DMS79 treated with DMSO at 0.1 percent for 48 hours (cell line): ENCODE results near the gene IL10RA.
"Not testable (repeated sequence)": the region's sequence is repeated elsewhere in the genome, so short reads cannot be mapped to it uniquely, and the experiment has no call there.

Experiments used
- DNase-seq: peaks from one replicate; lab custom pipeline; 2025; lab: John Stamatoyannopoulos, UW

Gene IL10RA

GRCh38 chr11:117985953-117986887 lies at the start of gene IL10RA:
TSS of gene IL10RA (plus strand) at chr11:117986394. CDS start at chr11:117986468, 74 bp downstream.
- DNase-seq: peak; percentile 89

DNA sequence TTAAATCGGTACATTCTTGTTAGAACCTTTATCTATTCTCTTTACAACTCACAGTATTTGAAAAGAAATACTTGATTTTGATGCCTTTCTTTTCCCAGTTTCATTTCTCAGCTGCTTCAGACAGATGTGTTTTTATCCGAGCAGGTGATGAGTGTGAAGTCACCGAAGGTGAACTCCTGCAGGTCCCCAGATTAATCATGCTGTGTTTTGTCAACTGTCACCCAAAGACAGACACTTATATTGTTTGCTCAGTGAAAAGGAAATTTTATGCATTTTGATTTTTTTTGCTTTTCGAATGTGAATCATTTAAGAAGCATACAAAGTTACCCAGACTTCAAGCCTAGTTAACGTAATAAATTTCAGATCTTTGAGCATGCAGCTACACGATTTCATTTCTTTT lies 49.2 kb upstream of the IL10RA start:
- DNase-seq: no peak

DNA sequence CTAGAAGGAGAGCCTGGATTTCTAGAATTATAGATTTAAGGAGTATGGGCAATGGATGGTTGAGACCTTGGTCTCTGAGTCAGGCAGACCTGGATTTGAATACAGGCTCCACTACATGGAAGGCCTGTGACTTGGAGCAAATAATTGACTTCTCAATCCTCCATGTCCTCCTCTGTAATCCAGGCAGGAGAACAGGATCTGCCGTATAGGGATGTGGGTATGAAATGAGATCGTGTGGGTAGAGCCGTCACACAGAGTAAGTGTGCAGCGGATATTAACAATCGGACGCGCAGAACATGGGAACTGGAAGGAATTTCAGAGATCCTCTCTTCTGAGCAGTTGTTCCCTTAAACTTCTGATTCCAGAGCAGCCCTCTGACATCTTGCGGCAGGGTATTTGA lies 45.5 kb upstream of the IL10RA start:
- no peak for DNase-seq

GRCh38 chr11:117941163-117941707 lies 45.0 kb upstream of the IL10RA start:
- no peak for DNase-seq

DNA sequence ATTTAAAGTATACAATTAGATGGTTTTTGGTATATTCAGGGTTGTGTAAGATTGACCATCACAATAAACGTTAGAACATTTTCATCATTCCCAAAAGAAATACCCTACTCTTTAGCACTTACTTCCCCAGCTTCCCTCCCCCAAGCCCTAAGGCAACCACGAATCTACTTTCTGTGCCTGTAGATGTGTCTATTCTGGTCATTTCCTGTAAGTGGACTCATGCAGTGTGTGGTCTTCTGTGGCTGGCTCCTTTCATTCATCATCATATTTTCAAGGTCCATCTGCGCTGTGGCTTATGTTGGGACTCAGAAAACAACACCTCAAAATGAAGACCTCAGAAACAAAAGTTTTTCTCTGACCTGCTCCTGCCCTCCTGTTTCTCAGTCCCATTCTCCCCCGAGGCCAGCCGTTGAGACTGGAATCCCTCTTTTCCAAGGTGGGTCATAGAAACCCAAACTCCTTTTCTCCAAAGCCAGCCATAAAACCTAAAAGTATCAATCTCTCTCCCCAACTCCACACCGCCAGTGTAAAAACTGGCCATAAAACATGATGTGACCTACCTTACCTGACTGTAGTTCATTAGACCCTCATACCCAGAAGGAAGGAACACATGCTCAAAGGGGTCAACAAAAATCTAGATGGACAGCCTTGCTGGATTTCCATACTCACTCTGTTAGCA lies 44.1 kb upstream of the IL10RA start:
- no peak for DNase-seq

- no peak for DNase-seq
Observed at GRCh38 chr11:117944554-117944953, 41.6 kb upstream of the IL10RA start.

GRCh38 chr11:117945047-117945810 lies 41.0 kb upstream of the IL10RA start:
- no peak for DNase-seq

- no peak for DNase-seq
Observed at GRCh38 chr11:117946156-117946841, 39.9 kb upstream of the IL10RA start.

DNA sequence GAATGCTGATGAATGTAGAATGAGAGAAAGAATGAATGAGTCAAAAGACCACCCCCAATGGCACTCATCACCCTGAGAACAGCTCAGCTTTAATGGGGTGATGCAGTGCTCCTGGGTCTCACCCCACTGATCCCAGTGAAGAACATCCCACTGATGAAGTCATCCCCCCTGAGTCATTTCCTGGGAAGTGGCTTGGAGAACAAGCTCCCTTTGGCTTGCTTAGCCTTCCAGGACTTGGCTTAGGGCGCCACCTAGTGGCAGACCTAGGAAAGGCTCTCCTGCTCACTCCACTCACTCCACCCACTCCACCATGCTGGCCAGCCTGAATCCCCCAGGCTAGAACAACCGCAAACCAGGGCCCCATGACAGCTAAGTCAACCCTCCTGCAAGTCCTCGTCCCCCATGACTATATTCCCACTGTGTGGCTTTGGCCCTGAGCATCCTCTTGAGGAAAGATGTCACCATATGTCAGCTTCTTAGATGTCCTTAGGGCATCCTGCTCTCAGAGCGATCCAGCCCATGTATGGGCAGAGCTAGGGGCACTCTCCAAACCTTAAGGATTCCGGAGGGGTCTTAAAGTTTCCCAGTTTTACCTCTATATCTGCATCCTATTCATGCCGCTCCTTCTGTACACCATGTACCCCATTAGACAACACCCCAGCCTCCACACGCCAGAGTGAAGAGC lies 39.2 kb upstream of the IL10RA start:
- DNase-seq: peak; percentile 93

DNA sequence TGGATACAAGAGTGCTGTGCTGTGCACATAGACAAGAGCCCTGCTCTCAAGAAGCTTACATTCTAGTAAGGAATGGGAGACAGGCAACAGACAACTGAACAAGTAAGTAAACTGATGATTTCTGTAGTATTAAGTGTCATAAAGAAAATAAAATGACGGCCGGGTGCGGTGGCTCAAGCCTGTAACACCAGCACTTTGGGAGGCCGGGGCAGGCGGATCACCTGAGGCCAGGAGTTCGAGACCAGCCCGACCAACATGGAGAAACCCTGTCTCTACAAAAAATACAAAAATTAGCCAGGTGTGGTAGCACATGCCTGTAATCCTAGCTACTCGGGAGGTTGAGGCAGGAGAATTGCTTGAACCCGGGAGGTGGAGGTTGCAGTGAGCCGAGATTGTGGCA lies 38.4 kb upstream of the IL10RA start:
- not testable (repeated sequence) for DNase-seq

DNA sequence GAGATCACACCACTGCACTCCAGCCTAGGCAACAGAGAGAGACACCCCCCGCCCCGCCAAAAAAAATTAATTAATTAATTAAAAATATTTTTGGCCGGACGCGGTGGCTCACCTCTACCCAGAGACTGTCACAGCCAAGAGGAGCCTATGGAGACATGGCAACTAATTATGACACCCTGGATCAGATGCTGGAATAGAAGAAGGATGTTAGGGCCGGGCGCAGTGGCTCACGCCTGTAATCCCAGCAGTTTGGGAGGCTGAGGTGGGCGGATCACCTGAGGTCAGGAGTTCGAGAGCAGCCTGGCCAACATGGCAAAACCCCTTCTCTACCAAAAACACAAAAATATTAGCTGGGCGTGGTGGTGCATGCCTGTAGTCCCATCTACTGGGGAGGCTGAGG lies 37.7 kb upstream of the IL10RA start:
- DNase-seq: not testable (repeated sequence)

- DNase-seq: no peak
Observed at GRCh38 chr11:117949062-117949461, 37.1 kb upstream of the IL10RA start.

DNA sequence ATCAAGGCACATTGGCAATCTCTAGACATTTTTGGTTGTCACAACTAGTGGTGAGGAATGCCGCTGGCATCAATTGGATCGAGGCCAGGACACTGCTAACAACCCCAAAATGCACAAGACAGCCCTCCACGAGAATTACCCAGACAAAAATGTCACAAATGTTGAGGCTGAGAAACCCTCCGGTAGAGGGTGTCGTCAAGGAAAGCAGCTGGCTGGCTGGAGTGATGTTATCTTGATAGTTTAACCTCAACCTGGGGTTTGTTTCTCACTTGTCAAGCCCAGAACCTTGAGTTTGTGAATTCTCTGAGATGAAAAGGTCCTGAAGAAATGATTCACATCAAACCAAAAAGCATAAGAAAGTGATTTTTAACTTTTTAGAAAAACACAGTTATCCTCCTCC lies 35.9 kb upstream of the IL10RA start:
- peak; percentile 33 for DNase-seq

GRCh38 chr11:117950993-117951961 lies 34.9 kb upstream of the IL10RA start:
- peak; percentile 88 for DNase-seq

DNA sequence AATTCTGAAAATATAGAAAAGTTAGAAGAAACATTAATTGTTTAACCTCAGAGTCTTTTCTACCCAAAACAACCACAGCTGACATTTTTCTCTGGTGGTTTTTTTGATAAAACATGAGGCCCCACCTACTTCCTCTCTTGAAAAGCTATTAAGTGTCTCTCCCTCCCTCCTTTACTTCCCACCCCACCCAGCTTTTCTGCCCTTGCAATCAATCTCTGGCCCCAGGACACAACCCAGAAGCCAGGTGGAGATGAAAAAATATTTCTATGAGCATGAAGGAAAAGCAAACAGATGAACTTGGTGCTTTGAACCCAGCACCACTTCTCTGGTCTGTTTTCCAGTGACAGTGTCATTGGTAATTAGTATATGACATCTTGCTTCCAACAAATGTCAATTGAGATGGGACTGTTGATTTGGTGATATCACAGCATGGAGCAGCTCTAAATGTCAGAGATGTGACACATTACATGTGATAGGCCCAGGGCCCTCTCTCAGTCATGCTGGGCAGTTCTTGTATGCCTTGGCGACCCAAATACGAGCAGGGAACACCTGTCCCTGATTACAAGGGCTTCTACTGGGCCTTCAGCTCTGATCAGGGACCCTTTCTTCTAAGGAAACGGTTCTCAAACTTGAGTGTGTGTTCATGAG lies 33.0 kb upstream of the IL10RA start:
- DNase-seq: no peak

DNA sequence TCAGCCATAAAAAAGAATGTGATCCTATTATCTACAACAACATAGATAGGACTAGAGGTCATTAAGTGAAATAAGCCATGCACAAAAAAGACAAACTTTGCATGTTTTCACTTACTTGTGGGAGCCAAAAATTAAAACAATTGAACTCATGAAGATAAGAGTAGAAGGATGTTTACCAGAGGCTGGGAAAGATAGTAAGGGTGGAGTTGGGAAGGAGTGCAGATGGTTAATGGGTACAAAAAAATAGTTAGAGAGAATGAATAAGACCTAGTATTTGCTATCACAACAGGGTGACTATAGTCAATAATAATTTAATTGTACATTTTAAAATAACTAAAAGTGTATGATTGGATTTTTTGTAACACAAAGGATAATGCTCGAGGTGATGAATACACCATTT lies 27.2 kb upstream of the IL10RA start:
- no peak for DNase-seq

DNA sequence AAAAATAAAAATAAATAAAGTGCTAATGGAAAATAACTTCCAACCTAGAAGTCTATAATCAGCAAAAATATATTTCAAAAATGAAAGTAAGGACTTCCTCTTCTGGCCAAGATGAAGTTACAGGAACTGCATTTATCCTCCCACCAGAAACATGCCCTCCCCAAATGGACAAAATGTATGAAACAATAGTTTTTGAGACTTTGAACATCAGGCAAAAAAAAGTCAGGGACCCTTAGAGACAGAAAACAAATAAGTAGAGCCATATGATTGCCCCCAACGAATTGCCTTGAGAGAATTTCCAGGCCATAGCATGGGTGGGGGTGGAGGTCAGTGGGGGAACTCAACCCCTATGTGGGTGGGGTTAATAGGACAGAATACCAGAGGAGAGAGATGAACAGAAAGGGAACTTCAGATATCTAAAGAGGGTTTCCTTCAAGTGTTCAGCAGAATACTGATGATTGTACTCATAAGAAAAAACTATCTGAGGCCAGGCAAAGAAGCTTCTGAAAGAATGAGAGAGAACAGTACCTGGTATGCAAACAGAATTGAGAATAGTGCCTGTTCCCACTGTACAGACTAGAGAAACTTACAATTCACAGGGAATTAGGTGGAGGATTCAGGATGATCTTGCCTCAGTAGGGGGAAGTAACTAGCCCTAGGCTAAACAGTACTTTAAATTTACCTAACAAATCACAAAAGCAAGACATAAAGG lies 26.6 kb upstream of the IL10RA start:
- no peak for DNase-seq

DNA sequence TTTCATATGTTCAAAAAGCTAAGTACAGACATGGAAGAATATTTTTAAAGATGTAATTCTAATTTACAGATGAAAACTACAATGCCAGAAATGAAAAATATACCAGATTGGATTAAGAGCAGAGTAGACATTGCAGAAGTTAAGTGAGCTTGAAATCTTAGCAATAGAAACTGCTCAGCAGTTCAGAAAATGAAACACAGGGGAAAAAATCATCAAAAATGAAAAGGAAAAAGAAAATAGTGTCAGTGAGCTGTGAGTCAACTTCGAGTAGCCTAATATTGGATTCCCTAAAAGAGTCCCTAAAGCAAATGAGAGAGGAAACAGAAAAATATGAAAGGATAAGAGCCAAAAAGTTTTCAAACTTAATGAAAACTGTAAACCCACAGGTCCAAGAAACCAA lies 25.8 kb upstream of the IL10RA start:
- no peak for DNase-seq

DNA sequence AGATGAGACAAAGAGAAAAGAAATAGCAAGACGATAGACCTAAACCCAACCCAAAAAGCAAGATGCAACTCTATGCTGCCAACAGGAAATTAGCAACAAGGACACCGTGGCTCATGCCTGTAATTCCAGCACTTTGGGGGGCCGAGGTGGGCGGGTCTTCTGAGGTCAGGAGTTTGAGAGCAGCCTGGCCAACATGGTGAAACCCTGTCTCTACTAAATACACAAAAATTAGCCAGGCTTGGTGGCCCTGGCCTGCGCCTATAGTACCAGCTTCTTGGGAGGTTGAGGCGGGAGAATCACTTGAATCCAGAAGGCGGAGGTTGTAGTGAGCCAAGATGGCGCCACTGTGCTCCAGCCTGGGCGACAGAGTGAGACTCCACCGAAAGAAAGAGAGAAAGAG lies 24.3 kb upstream of the IL10RA start:
- DNase-seq: no peak
